Stimulated activated effector memory CD8-positive, alpha-beta T cell treated with anti-CD3 and anti-CD28 coated beads, Interleukin-12 subunit alpha, Interleukin-12 subunit beta, amount 100 ng/mL, for 72 hours (primary cell): ENCODE results near the gene S100A5.

Experiments used
- ATAC-seq: fragments of 150-1000 bp; cut with Tn5 transposase; 2 replicates; pipeline ENCODE4 v1.10.0; 2021
- DNase-seq, 2 donors: peaks; one replicate each; pipeline ENCODE4 v3.0.0; 2021 to 2022; ENCODE audit warnings: low spot score in 2 of 2
- H3K27ac Mint-ChIP-seq: one replicate; pipeline ENCODE4 v1.8.0; 2022; ENCODE audit warnings: mild to moderate bottlenecking, mixed read lengths
- H3K36me3 Mint-ChIP-seq: one replicate; pipeline ENCODE4 v1.8.0; 2022; ENCODE audit warnings: mild to moderate bottlenecking, mixed read lengths
- H3K4me1 Mint-ChIP-seq: one replicate; pipeline ENCODE4 v1.8.0; 2022; ENCODE audit warnings: mixed read lengths
- H3K4me3 Mint-ChIP-seq: one replicate; pipeline ENCODE4 v1.8.0; 2022; ENCODE audit warnings: mild to moderate bottlenecking, mixed read lengths
- H3K9me3 Mint-ChIP-seq: one replicate; pipeline ENCODE4 v1.8.0; 2022; ENCODE audit warnings: mixed read lengths

Gene S100A5

DNA sequence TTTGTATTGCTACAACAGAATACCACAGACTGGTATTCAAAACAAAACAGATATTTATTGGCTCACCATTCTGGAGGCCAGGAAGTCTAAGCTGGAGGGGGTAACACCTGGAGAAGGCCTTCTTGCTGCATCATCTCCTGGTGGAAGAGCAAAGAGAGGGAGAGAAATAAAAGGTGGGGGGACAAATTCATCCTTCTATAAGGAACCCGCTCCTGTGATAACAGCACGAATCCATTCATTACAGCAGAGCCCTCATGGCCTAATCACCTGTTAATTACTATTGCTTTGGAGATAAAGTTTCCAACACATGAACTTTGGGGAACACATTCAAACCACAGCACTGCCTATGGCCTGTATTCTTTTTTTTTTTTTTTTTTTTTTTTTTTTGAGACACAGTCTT lies 19.5 kb upstream of the S100A5 start:
- Mint-ChIP-seq H3K36me3 (no peaks in the 10 kb centered on the region), H3K4me1 (peaks cover 3% of the 10 kb centered on the region), H3K4me3 (no peak overlapping the region), H3K9me3 (no peaks in the 10 kb centered on the region), H3K27ac (no peak overlapping the region)
- no peak for ATAC-seq
- no peak for DNase-seq

DNA sequence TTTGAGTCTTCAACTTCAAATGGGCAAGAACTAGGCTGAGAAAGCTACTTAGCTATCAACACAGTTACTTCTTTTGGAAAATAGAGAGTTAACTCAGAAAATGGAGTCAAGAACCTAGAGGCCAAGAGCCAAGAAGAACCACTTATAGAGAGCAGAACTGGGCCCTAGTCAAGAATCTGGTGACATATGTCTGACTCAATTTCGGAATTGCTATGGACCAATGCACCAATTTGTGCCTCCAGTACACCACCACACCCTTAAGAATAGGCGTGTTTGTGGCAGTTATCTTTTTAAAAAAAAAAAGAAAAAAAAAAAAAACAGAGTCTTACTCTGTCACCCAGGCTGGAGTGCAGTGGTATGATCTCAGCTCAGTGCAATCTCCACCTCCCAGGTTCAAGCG lies 17.1 kb upstream of the S100A5 start:
- Mint-ChIP-seq H3K27ac (no peak overlapping the region), H3K36me3 (no peaks in the 10 kb centered on the region), H3K4me1 (peaks cover 10% of the 10 kb centered on the region), H3K4me3 (no peak overlapping the region), H3K9me3 (no peaks in the 10 kb centered on the region)
- ATAC-seq (no peak), DNase-seq (no peak)

DNA sequence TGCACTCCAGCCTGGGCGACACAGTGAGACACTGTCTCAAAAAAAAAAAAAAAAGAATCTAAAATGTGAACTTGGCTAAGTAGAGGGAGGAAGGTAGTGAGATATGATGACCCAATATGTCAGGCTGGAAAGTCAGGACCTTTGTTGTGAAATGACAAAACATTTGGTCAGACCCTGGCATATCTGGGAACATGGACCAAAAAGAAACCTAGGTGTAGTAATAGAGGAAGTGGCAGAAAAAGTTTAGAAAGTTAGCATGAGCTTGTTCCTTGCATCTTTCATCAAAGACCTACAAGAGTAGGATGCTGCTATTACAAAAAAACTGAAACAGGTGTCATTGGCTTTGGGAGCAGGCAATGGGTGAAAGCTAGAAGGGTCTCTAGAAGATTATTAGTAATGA lies 15.6 kb upstream of the S100A5 start:
- DNase-seq, result no peak
- no peaks in the 10 kb centered on the region for H3K9me3 Mint-ChIP-seq
- H3K4me1 Mint-ChIP-seq, result peaks cover 10% of the 10 kb centered on the region
- no peak overlapping the region for H3K4me3 Mint-ChIP-seq
- ATAC-seq, result no peak
- H3K27ac Mint-ChIP-seq, result no peak overlapping the region
- H3K36me3 Mint-ChIP-seq, result peaks cover 4% of the 10 kb centered on the region

DNA sequence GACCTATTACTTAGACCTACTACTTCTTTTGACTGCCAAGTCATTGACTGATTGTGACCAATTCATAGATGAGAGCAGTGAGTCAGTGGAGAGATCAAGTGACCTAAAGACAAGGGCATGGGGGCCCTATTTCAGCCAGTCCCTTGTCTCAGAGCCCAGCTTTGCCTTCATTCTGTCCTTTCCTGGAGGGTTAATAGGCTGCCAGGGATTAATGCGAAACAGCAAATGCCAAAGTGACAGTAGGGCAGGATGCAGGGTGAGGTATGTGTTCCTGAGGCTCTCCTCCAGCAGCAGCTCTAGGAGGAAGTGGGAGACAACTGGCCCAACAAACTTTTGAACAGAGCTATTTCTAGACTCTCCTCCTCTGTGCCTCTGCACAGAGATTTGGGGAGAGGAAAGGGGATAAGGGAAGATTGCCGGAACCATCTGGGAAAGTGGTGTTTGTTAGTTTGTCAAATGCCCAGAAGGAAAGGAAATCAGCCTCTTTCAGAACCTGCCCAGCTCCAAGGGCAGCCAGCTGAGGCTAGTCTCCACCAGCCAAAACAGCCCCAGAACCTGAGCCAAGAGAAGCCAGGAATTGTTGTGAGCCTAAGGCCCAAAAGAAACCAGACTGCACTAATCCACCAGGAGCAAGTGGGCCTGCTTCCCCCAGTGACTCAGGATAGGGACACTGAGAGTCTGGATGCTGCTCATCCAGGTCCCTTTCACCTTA lies 13.3 kb upstream of the S100A5 start:
- no peak for ATAC-seq
- H3K36me3 Mint-ChIP-seq, result peaks cover 4% of the 10 kb centered on the region
- no peaks in the 10 kb centered on the region for H3K9me3 Mint-ChIP-seq
- no peak overlapping the region for H3K4me3 Mint-ChIP-seq
- peak overlapping the region; percentile 74 for H3K27ac Mint-ChIP-seq
- peaks cover 11% of the 10 kb centered on the region for H3K4me1 Mint-ChIP-seq
- no peak for DNase-seq

DNA sequence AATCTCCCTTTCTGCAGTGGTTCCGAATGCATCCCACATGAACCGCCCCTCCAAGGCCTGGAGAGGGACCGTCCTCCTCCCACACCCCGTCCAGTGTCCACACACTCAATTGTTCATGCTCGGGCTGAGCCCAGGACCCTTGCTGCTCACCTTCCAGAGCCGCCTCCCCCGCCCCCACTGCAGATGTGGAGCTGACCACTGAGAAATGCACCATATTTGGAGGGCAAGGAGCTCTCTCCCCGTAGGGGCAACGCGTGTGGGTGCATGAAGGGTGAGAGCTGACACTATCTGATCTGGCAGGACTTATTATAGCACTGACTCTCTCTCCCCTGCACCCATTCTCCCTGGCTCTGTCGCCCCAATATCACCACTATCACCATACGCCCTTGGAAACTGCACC lies 12.4 kb upstream of the S100A5 start:
- no peak overlapping the region for H3K4me3 Mint-ChIP-seq
- H3K36me3 Mint-ChIP-seq, result peaks cover 4% of the 10 kb centered on the region
- H3K9me3 Mint-ChIP-seq, result no peaks in the 10 kb centered on the region
- ATAC-seq, result no peak
- H3K4me1 Mint-ChIP-seq, result peaks cover 20% of the 10 kb centered on the region
- peak overlapping the region; percentile 74 for H3K27ac Mint-ChIP-seq
- no peak for DNase-seq

DNA sequence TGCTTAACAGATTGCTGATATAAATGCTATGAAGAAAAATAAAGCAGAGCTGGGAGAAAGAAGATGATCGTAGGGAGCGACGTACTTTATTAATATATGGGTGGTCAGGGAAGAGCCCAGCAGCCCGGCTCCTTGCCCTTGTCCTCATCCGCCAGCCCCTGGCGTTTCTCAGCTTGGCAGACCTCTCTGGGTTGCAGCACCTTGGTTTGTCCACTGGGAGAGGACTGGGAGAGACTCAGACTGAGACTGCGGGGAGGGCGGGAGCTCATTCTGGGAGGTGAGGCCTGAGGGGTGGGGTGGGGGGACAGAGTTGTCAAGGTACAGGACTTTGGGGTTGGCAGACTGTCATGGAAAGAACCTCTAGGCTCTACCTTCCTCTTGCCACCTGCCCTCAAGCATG lies 11.6 kb upstream of the S100A5 start:
- no peak for ATAC-seq
- Mint-ChIP-seq H3K4me3 (no peak overlapping the region), H3K4me1 (peaks cover 27% of the 10 kb centered on the region), H3K27ac (no peak overlapping the region), H3K36me3 (peaks cover 4% of the 10 kb centered on the region), H3K9me3 (no peaks in the 10 kb centered on the region)
- no peak for DNase-seq

DNA sequence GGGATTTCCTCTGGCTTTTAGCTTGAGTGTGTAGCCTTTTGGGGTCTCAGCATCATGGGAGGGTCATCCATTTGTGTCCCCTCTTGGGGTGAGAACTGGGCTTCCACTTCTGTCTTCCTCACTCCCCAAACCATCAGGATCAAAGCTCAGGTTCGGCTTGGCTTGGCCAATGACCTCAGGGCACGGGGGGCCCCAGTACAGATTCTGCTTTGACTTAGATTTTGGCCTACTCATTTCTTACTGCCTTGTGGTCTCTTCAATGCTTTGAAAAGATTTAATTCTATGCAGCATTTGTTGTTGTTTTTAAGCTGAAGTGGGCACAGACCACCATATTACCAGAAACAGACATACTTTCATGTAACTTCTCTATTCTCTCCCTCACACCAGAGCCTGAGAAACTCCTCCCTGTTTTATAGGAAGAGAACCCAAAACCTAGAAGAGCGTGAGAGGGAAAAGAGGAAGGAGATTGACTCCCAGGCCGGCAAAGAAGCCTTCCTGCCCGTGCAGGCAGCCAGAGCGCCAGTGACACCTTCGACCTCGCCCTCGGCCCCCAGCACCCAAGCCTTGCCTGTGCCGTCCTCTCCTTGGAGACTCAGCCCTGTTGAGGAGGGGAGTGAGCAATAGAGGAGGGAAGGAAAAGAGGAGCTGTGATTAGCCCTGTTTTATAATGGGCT lies 10.2 kb upstream of the S100A5 start:
- Mint-ChIP-seq H3K4me3 (no peak overlapping the region), H3K27ac (no peak overlapping the region)
- DNase-seq, result no peak

DNA sequence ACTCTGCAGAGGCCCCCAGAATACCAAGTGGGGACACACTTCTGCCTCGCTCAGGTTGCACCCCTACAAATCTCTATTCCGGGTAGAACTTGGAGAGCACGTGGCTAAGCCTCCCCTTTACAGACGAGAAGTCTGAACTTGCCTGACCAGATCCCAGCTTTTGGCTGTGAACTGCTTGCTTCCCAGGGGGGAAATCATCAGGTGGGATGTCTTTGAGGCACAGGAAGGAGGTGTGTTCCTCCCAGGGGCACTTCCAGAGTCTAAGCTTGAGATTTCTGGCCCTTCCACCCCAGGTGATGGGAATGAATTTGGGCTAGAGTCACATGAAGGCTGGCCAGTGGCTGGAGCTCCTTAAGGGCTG lies 9.6 kb upstream of the S100A5 start:
- no peak for ATAC-seq
- Mint-ChIP-seq H3K27ac (peak overlapping the region; percentile 20), H3K36me3 (peaks cover 11% of the 10 kb centered on the region), H3K4me1 (peaks cover 45% of the 10 kb centered on the region), H3K9me3 (no peaks in the 10 kb centered on the region), H3K4me3 (no peak overlapping the region)
- DNase-seq, result no peak

More for the DNA sequence above, 10.2 kb upstream of the S100A5 start:
- peaks cover 5% of the 10 kb centered on the region for H3K36me3 Mint-ChIP-seq
- no peak for ATAC-seq
- no peaks in the 10 kb centered on the region for H3K9me3 Mint-ChIP-seq
- peaks cover 39% of the 10 kb centered on the region for H3K4me1 Mint-ChIP-seq

DNA sequence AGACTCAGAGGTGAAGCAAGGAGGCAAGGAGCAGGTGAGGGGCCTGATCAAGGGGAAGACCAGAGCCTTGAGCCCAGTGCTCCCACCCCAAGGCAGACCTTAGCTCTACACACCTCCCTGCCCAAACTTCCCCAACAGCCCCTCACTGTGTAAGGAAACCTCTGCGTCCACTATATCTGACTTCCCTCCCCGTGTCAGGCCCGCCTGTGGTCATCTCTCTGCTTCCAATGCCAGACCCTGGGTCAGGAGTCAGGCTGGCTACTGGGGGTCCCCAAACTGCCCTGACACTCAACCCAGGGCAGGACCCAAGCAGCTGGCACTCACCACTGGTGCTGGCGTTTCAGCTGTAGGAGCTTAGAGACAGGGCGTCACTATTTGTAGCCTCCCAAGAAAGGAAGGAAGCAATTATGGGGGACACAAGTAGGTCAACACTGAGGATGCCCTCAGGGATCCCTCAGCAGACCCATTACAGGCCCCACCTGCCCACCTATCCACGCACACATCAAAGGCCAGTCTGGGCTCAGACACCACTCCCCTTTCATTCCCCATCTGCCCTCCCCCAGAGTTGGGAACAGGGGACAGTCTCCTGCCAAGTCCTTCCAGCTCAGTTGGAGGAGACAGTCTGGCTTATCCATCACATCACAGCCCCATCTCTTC lies 9.1 kb upstream of the S100A5 start:
- Mint-ChIP-seq H3K9me3 (no peaks in the 10 kb centered on the region), H3K4me3 (no peak overlapping the region), H3K36me3 (peaks cover 16% of the 10 kb centered on the region), H3K4me1 (peaks cover 50% of the 10 kb centered on the region), H3K27ac (peak overlapping the region; percentile 20)
- ATAC-seq (no peak), DNase-seq (no peak)

DNA sequence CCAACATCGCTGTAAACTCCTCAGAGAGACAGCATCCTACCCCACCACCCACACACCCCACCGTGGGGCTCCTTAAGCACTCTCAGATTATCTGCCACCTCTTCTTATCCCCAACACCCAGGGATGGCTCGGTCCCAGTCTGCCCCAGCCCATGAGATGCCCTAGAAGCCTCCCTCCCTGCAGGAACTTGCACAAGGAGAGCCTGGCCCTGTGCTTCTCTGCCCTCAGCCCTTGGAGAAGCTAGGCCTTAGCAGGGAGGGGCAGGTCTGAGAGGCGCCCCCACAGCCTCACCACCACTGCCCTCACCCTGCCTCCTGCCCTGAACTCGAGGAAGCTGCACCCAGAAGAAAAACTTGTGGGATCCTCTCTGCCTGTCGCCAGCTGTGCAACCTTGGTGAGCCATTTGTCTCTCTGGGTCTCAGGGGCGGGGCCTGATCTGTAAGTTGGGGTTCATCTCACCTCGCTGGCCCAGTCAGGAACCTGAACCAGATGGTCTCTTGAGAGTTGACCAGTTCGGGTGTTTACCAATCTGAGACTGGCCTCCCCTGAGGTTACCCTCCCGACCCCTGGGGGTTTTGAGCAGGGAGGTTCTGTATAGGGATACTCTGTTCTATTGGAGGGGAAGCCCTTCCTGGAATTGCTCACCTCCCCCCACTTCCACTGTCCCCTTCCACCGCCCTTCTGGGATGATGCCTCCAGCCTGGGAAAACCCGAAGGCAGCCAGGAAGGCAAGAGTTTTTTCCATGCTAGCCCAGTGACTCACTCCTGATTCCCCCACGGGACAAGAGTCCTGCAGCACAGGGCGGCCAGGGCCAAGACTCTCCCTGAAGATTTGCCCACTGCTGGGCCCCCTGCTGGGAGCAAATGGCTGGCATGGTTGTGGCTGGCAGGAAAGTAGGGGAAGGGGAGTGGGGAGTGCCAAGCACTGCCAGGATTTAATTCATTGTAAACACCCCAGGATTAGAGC lies 8.3 kb upstream of the S100A5 start, which contains the start of gene S100A3:
TSS of gene S100A3 (minus strand) at position 537 of the 967 bp plus-strand sequence. CDS start 773 bp downstream, outside the sequence.
- Mint-ChIP-seq H3K9me3 (no peaks in the 10 kb centered on the region), H3K27ac (peak within 1 kb of the TSS; percentile 65), H3K4me1 (peaks cover 59% of the 10 kb centered on the region), H3K4me3 (no peak within 1 kb of the TSS), H3K36me3 (peaks cover 24% of the 10 kb centered on the region)
- DNase-seq (no peak), ATAC-seq (no peak)

DNA sequence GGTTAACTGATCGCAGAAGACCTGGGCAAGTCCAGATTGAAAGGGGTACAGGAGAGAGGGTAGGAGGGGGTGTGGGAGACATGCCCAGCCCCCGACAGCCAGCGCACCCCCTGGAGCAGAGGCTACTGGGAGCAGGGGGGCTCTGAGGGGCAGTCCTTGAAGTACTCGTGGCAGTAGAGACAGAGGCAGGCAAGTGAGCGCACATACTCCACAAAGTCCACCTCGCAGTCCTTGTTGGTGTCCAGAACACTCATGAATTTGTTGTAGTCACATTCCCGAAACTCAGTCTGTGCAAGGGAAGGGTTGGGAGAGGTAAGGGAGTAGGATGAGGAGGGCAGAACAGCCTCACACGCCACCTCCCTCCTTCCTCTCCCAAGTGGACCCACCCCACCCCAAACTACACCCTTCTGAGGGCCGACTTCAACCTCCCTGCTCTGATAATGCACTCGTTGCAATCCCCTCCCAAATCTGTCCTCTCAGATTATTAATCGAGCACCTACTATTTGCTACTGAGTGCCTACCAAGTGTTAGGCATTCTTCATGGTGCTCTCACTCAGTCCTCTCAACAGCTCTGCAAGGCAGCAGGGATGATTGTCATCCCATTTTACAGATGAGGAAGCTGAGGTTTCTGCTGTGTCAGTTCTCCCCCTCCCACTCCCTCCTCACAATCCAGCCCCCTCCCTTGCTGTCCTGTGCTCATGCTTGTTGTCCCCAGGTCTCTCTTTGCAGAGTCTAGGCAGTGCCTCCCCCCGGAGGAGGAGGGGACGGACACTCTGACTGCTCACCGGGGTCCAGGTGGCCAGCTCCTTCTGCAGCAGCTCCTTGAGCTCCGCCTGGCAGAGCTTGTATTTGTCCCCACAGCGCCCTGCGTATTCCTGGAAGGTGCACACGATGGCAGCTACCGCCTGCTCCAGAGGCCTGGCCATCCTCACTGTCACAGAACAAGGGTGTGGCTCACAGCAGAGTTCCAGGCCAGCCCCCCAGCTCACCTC lies 7.1 kb upstream of the S100A5 start:
- peaks cover 61% of the 10 kb centered on the region for H3K4me1 Mint-ChIP-seq

DNA sequence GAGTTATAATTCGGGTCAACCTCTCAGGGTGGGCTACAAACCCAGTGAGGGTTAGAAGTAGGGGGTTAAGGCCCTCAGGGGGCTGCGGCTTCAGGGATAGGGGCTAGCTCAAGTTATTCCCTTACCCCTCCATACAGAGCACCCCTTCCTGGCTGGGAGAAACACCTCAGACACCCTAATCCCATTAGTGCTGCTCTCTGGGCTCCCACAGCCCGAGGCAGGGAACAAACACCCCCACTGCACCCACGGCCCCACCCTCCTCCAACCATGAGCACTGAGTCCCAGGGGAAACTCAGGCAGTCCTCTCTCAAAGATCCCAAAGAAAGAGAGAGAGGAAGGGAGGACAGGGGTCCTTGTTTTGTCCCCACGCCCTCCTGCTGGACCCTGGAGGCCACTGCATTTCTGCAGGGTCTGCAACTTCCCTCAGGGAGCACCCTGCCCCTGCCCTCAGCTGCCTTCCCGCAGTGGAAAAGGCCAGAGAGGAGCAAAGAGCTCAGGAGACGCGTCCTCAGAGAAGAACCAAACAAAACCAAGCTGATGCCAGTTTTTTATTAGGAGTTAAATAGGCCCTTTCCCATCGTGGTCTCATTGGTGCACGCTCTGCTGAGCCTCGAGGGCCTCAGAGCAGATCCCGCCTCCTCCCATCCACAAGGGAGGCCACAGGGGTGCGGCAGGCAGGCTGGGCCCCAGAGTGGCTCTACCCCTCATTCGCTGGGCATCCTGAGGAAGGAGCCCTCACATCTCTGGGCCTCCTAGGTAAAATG lies 6.2 kb upstream of the S100A5 start:
- peak overlapping the region; percentile 99 for H3K4me3 Mint-ChIP-seq
- peak overlapping the region; percentile 98 for H3K27ac Mint-ChIP-seq

More for the DNA sequence above, 7.1 kb upstream of the S100A5 start:
- Mint-ChIP-seq H3K36me3 (peaks cover 36% of the 10 kb centered on the region), H3K27ac (peak overlapping the region; percentile 65), H3K4me3 (no peak overlapping the region), H3K9me3 (no peaks in the 10 kb centered on the region)
- DNase-seq (no peak), ATAC-seq (no peak)

DNA sequence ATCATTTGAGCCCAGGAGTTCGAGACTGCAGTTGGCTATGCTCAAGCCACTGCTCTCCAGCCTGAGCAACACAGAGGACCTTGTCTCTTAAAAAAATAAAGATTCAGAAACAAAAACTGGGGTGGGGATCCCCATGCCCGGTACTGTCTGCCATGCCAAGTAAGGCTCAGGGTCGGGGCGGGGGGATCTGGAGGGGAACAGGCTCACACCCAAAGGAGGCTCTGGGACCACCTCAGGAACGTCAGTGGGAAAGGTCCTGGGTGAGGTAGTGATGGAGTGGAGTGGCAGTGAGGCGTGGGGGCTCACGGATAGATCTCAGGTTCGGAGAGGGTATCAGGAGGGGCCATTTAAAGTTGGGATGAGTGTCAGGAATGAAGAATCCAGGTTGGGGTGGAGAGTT lies 5.6 kb upstream of the S100A5 start:
- no peaks in the 10 kb centered on the region for H3K9me3 Mint-ChIP-seq
- H3K36me3 Mint-ChIP-seq, result peaks cover 47% of the 10 kb centered on the region
- H3K4me3 Mint-ChIP-seq, result peak overlapping the region; percentile 99
- H3K4me1 Mint-ChIP-seq, result peaks cover 75% of the 10 kb centered on the region
- peak overlapping the region; percentile 98 for H3K27ac Mint-ChIP-seq
- no peak for ATAC-seq
- DNase-seq, result no peak

More for the DNA sequence above, 6.2 kb upstream of the S100A5 start:
- Mint-ChIP-seq H3K36me3 (peaks cover 43% of the 10 kb centered on the region), H3K9me3 (no peaks in the 10 kb centered on the region), H3K4me1 (peaks cover 69% of the 10 kb centered on the region)
- no peak for DNase-seq
- ATAC-seq, result no peak
